PC-3 (cell line): ENCODE data around the gene SYT11.

Experiments used
- EZH2phosphoT487 ChIP-seq: fragments of 300-600 bp; sonication (generic); IDR thresholded peaks from 2 replicates; pipeline ENCODE4 v1.6.1; 2018; ENCODE audit warnings: mild to moderate bottlenecking, antibody characterized with exemption, low read length, borderline replicate concordance
- TF ChIP-seq, protein P1 (sequence below): fragments of 300-600 bp; sonication (generic); conservative IDR thresholded peaks from 2 replicates; pipeline ENCODE4 v1.5.1; 2017; ENCODE audit warnings: antibody characterized with exemption, low read depth, mild to moderate bottlenecking, low read length

DNA sequence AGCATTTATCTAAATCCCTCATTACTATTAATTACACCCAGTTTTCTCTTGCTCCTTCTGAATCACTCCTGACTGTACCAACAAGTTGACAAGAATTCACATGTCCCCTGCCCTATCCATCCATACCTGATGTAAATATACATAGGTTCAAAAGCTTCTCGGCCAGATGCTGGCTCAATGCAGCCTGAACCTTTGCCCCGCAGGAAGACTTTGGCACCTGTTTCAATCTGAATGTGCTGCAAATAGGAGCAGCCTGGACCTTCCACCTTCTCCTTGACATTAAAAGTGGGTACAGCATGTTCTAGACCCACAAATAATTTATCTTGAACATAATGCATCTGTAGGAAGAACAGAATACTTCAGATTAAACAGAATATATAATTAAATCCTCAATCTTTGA is 66.1 kb downstream of the SYT11 start:
- TF ChIP-seq, protein P1, sequence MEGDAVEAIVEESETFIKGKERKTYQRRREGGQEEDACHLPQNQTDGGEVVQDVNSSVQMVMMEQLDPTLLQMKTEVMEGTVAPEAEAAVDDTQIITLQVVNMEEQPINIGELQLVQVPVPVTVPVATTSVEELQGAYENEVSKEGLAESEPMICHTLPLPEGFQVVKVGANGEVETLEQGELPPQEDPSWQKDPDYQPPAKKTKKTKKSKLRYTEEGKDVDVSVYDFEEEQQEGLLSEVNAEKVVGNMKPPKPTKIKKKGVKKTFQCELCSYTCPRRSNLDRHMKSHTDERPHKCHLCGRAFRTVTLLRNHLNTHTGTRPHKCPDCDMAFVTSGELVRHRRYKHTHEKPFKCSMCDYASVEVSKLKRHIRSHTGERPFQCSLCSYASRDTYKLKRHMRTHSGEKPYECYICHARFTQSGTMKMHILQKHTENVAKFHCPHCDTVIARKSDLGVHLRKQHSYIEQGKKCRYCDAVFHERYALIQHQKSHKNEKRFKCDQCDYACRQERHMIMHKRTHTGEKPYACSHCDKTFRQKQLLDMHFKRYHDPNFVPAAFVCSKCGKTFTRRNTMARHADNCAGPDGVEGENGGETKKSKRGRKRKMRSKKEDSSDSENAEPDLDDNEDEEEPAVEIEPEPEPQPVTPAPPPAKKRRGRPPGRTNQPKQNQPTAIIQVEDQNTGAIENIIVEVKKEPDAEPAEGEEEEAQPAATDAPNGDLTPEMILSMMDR, result no peak
- no peak for TF ChIP-seq EZH2phosphoT487
